NOMO-1 treated with dmso at 0.1 percent for 144 hours (cell line): ENCODE measurements around the gene CHN2.

Source experiments
- DNase-seq: peaks from one replicate; lab custom pipeline; 2025; ENCODE audit not compliant: unreplicated experiment; lab: John Stamatoyannopoulos, UW

CHN2 gene

DNA sequence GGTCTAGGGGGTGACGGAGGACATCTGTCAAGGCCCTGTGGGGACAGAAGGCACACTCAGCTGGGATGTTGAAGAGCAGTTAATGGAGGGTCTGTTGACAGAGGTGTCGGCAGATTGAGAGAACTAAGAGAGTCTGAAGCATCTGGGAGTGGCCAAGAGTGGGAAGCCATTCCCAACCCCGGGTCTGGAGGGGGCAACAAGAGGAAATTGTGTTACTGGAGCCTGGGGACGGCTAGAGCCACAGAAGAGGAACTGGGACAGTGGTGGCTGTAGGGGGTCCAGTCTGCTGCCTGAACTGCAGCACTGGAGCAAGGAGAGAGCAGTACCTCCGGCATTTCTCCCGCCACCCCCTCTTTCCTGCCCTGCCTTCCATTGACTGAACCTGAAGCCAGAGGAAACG is 136.6 kb downstream of the CHN2 start:
- peak; percentile 0 for DNase-seq

DNA sequence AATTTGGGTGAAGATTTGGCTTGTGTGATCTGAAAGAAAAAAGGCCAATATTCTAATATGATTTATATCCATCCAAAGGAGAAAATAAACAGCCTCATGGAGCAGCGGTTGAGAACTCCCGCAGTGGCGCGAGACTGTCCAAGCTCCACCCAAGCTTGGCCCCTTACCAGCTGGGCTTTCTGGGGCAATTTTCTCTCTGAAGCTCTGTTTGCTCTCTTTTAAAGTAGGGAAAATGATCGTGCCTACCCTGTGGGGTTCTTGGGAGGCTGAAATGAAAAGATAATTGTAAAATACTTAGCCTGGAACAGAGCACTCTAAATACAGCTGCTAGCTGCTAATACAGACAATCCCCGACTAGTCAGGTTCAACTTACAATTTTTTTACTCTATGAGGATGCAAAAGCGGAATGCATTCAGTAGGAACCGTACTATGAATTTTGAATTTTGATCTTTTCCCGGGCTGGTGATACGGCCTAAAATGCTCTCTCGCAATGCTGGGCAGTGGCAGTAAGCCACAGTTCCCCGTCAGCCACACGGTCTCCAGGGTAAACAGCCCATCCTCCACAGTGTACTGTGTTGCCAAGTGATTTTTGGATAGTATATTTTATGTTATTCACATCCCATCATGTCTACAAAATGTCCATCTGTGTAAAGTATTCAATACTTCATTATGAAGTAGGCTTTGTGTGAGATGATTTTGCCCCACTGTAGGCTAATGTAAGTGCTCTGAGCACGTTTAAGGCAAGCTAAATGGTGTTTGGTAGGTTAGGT is 137.7 kb downstream of the CHN2 start:
- no peak for DNase-seq

DNA sequence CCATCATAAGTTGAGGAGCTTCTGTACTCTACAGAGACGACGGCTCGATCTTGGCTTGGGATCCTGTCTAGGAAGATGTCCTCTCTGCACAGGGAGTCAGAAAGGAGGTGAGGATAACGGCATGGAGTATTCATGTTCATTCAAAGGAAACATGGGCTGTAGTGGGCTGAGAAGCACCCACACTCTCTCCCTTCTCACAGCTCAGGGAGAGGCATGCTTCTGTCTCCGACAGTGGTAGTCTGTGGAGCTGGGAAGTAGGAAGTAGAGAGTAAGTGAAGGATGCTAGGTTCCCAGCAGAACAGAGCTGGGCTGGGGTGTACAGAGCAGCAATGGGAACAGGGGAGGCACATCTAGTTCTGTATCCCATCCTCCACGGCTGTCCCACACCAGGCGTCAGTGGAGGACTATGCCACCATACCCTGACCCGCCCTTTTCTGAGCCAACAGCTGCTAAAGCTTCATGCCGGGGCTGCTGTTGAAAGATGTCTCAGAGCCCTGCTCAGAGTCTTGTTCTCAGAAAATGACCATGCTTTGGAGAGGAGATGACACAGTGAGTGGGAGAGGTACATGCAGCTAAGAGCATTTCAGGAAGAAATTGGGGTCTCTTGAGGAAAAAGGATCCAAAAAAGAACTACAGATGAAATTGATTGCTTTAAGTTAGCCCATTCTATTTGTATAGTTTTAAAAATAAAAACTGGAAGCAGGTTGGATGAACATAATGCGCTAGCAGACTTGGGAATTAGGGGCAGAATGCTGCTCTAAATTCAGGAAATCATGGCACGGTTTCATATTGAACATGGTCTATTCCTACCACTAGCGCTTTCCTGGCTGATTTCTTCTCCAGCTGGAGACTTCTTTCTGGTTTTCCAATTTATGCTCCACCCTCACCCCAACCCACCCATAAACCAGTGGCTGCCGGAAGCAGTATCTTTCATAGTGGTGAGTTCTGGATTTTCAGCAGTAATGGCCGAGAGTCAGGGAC is 138.6 kb downstream of the CHN2 start:
- DNase-seq = no peak

DNA sequence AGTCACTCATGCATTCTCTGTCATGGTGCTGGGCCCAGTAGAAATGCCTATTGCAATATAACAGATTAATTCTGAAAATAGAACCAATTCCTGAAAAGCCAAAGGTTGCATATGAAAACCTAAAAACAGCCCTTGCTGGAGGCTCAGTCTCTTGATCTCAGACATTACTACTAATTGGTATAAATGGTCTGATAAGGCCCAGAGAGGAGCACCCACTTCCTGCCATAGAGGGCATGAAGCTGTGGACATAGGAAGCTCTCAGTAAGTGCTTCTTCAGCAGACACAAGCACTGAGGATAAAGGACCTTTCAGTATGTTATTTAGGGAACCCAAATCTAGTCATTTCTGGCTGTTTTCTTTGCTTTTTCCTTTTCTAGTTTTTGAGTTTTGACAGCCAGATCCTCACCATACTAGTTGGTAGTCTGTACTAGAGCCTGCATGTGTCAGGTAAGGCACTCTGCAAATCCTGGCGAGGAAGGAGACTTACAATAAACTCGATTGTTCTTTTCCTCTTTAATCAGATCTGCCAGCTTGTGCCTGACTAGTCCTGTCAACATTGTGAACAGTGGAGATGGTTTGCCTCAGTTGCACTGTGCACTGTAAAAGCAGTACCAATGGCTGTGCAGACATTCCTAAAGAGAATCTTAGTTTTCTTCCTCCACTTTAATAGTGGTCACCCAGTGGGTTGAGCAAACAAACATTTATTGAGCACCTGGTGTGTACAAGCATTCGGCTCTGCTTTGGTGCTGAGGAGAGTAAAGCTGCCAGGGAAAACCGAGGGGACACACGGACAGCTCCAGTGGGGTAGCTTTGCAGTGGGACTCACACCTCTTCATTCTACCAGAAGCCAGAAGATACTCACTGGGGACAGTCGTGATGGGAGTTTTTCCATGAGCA is 140.9 kb downstream of the CHN2 start:
- no peak for DNase-seq

DNA sequence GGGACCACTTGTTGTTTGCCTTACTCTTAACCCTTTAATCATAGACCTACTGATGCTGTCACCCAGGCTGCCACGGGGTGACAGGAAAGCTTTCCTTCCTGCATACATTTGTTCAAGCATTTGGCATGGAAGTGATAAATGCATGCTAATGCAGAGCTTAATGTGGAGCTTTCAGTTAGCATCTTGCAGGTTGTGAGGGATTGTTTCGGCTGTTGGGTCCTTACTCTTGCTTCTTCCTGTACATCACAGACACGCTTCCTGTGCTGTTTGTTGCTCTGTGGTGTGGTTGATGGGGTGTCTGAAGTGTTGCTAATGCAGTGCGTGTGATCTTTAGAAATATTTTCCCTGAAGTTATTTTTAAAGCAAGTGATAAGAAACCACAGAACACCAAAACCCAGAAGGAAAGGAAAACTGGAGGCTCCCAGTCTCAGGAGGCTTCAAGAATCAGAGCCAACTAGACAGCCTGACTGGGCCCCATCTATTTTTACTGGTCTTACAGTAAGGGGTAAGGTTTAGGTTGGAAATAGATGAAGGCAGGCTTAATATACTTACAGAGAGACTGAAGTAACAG is 143.1 kb downstream of the CHN2 start:
- peak; percentile 2 for DNase-seq

DNA sequence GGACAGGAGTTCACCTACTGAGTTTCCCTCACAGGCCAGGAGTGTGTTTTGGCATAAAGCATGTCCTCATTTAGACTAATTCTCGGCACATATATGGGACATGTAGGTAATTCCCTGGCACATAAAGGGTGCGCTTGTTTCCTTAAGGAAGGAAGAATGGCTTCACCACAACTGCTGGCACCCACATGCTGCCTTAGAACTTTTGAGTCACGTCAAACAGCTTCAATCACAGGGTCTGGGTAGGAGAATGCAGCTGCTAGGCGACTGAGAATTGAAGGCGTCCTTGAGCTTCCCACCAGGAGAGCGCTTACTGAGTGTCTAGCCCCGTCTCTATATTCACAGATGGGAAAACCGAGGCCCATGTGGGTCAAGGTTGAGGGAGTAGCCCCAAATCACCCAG is 146.1 kb downstream of the CHN2 start:
- no peak for DNase-seq

DNA sequence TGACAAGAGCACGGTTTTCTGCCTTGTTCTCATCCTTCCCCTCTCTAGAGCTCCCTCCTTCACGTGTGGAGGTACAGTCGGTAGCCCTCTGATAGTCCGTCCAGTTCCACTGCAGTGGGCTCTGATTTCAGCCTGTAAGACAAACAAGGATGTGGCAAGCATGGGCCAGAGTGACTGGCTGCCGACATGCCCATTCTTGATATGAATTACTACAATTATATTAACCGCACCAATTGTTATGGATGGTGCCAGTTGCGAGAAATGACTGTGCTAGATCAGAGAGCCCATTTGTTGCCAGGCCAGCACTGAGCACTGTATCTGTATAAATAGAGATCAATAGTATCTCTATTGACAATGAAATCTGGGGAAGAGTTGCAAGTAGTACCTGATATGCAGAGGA is 146.6 kb downstream of the CHN2 start:
- no peak for DNase-seq

DNA sequence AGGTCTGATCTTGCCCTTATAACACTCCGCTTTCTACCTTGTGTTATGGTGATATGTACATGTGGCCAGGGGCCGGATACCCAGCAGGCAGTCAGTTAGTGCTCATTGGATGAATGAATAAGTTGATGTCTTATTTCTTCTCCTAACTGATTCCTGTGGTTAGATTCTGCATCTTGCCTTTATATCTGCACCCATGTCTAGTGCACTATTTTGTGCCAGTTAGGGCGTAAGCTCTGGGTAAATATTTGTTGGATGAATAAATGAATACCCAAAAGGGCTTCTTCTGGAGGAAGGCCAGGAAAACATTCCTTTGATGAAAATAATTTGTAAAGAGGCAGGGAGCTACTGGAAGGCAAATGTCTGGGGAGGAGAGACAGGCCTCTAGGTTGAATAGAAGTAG is 148.2 kb downstream of the CHN2 start:
- no peak for DNase-seq

DNA sequence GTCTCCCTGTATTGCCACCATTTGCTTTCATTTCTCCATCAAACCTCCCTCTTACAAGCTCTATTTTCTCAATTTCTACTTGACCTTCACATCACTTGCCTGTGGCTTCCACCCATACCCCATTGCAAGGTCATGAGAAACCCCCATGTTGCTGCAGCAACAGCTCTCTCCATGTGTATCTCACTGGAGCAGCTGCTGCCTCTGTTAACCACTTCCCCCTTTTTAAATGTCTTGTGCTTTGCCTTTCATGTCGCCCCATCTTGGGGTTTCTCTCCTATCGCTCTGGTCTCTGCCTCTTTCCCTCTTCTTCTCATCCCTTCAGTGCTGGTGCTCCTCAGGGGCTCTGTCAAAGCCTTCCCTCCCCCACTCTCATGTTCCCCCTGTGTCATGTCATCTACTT is 148.8 kb downstream of the CHN2 start:
- peak; percentile 32 for DNase-seq

DNA sequence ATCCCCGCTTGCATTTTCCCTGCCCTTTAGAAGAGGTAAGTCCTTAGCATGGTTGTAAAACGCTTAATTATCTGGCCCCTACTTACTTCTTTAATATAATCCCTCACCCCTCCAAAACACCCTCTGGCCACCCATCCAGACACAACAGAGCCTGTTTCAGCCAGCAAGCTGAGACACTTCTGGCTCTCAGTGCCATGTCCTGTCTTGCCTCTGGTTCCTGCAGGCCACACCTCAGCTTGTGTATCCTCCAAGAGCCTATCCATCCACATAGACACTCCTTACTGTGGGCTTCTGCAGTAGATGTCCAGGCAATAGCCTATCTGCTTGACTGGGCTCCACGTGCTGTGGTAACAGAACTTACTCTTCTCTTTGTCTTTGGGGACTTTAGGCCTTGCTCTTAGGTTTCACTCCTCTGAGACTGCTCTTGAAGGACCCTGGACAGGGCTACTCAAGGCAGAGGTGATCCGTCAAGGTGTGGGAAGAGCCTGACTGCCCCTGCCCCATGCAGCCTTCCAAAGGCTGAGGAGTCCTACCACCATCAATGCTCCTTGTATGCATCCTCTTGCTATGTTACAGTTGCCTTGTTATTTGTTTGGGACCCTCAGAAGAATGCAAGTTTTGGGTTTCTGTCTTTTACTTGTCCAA is 149.9 kb downstream of the CHN2 start:
- no peak for DNase-seq

DNA sequence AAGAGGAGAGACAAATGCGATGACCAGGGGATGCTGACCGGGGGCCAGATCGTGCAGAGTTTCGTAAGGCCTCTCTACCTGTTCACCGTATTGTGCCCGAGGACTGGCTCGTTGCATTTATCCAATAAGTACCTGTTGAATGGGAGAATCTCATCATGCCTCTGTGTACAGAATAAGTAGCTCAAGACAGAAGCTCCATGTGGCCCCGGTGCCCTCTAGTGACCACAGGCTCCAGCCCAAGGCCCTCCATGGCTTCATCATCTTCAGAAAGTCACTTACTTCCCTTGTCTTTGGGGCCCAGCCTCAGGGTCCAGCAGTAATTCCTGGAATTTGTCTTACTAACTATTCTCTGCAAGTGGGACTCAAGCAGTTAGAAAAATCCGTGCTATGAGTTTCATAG is 151.0 kb downstream of the CHN2 start:
- DNase-seq = peak; percentile 6

DNA sequence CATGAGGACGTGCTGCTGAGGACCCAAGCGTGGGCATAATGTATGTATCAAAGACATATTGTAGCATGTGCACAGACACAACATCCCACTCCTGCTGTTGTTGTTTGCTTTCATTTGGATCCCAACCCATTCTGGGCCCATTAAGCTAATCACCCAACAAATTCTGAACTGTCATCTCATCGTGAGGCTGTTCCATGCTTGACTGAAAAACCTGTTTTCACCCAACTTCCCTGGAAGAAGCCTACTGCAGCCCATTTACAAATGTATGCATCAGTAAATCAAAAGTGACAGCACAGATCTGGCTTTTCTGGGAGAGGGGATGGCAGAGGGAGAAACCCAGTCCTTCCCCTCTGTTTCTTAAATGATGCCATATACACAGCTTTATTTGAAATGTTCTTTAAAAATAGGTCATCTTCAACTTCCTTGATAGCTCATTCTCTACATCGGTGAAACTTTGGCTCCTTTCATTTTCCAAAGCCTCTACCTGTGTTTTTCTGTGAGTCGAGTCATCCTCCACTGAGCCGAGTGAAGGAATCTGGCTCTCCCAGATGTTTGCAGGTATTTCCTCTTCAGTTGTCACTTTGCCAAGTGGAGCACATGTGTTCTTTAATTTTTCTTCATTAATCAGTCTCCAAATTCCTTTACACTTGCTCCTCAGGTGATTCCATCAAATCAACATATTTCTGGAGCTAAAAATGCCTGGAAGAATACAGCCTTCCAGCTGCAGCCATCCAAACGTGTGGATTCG is 151.8 kb downstream of the CHN2 start:
- DNase-seq = no peak

DNA sequence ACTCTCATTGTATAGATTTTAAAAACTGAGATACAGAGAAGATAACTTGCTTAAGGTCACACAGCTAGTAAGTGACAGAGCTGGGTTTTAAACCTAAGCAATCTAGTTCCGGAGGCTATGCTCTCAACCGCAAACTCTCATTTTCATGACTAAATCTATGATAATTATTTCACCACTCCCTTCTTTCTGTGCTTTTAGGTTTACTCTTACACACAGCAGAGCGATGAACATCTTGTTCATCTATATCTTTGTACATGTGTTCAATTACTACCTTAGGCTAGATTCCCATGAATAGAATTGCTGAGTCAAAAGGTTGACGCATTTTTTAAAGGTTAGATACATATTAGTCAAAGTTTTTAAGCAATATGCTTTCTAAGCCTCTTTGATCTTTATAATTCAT is 154.8 kb downstream of the CHN2 start:
- DNase-seq = no peak

DNA sequence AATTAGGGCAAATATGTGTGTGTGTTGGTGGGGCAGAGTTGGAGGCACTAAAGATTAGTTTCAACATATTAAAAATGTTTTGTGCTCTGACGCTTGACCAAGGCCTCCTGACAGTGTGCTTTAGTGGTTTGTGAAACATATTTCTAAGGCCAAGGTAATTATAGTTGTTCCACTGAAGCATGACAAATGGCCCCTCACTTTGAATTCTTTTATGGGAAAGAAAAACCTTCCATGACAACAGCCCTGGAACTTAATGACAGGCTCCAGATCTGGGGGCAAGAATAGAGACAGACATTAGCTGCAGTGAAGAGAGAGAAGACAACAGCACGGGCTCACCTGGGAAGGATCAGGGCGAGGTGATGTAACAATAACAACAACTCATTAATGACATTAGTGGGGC is 155.8 kb downstream of the CHN2 start:
- no peak for DNase-seq

DNA sequence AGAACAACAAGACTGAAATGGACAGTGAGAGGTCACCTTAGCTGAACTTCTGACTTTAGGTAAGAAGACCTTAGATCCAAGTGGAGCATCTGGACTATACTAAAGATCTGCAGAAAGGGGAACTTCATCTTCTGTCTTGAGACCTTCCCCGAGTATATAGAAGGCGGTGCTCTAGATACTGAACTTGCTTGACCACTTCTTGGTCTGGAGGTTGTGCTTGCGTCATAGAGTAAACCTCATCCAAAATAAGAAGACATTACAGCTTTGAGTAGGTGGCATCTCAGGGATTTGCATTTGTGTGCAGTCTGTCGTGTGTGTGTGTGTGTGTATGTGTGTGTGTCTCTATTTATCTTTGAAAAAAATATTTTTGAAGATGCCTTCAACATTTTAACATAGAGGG is 157.5 kb downstream of the CHN2 start:
- peak; percentile 81 for DNase-seq

DNA sequence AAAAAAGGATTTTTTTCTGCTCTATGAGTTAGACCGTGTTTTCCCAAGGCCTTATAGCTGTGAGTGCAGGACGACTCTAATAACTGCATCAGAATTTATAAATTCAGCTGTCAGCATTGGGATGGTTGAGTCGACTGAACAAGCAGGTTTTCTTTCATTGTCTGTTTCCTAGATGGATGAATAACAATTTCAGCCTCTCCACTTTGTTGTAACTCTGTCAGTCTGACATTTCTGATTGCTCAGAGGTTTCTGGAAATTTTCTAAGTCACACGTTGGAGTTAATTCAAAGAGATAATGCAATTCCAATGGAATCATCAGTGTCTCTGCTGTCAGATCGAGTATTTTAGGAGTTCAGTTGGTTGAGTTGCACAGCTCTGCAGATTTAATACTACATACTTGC is 159.2 kb downstream of the CHN2 start:
- DNase-seq = no peak

DNA sequence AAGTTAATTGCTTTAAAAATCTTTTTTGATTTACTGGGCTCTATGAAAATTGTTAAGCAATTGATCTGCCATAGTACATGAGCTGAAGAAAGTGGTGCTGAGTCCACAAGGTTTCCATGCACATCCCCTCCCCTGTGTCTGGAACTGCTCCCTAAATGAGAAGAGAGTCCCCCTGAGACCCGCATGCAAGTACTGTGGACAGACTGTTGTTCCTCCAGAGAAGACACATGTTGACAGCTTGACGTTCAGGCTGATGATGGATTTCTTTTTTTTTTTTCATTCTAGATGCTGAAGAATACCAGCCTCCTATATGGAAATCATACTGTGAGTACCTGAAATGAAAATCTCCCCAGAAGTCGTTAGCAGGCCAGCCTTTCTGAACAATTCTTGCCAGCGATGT is 159.8 kb downstream of the CHN2 start:
- DNase-seq = no peak

DNA sequence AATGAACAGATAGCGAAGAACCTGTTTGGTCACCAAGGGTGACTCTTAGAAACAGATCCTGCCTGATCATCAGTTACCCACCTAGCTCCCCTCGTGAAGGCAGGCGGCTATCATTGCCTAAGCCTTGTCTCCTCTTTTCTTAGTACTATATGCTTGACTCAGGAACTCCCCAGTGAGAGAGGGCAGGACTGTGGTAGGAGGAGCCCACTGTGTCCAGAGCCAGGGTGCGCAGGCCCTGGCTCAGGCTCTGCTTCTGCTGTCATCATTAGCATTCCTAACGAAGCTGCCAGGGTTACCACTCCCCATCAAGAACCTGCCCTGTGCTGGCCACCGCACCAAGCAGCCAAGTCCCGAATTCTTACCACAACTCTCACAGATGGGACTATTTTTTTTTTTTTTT is 160.8 kb downstream of the CHN2 start:
- DNase-seq = no peak

DNA sequence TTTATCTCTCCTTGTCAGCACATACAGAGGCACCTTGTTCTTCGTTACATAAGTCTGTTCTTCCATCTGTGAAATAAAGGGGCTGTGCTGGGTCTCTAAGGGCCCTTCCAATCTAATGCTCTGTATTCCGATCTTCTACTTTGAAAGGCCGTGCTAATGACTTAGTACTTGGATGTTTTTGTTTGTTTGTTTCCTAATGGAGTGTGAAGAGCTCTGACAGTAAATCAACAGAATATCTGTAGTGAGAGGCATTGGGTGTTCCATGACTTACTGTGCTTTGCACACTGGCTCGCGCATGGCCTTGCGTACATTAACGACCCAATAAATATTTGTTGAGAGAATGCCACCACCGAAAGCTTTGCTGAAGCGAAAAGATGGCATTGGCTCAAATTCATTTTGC is 162.1 kb downstream of the CHN2 start:
- DNase-seq = no peak
